Measurements from ENCODE around the gene CLDN20.
"Not testable (repeated sequence)": the region's sequence is repeated elsewhere in the genome, so short reads cannot be mapped to it uniquely, and the experiment has no call there.

Gene CLDN20

GRCh38 chr6:155228546-155229166, 35.2 kb upstream of the CLDN20 start:
- no peaks in the 10 kb centered on the region for H3K9me3 ChIP-seq (ENCODE audit: severe bottlenecking)
- DNase-seq = no peak
- no peak overlapping the region for H3K27ac ChIP-seq
- no peaks in the 10 kb centered on the region for H3K27me3 ChIP-seq (ENCODE audit: insufficient read depth, low read depth, severe bottlenecking)
- TF ChIP-seq CTCF (IDR thresholded peaks at IDR 0.05; ENCODE audit: low read depth, low read length) = no peak
- no peak overlapping the region for H3K4me3 ChIP-seq (ENCODE audit: low read depth, low read length)
- peaks cover 31% of the 10 kb centered on the region for H3K36me3 ChIP-seq

DNA sequence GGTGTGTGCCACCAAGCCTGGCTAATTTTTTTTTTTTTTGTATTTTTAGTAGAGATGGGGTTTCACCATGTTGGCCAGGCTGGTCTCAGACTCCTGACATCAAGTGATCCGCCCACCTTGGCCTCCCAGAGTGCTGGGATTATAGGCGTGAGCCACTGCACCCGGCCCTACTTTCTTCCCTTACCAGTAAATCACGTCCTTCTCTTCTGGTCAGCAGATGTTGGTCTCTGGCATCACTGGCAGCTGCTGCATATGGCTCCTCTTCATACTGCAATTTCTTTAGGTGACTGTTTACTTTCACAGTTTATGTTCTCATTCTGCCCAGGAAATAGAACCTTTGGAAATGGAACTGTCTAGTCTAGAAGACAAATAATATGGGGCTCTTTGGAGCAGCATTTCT, 32.8 kb upstream of the CLDN20 start:
- H3K4me3 ChIP-seq (ENCODE audit: low read depth, low read length); H3K27me3 ChIP-seq (ENCODE audit: insufficient read depth, low read depth, severe bottlenecking); H3K27ac ChIP-seq; DNase-seq; H3K9me3 ChIP-seq (ENCODE audit: severe bottlenecking): not testable (repeated sequence)
- peaks cover 21% of the 10 kb centered on the region for H3K36me3 ChIP-seq

- peaks cover 24% of the 10 kb centered on the region for H3K36me3 ChIP-seq
- no peak overlapping the region for H3K4me3 ChIP-seq (ENCODE audit: low read depth, low read length)
- no peaks in the 10 kb centered on the region for H3K27me3 ChIP-seq (ENCODE audit: insufficient read depth, low read depth, severe bottlenecking)
- TF ChIP-seq CTCF (IDR thresholded peaks at IDR 0.05; ENCODE audit: low read depth, low read length) = no peak
- H3K27ac ChIP-seq = no peak overlapping the region
- DNase-seq = no peak
- H3K9me3 ChIP-seq (ENCODE audit: severe bottlenecking) = peaks cover 6% of the 10 kb centered on the region
These were observed 31.0 kb upstream of the CLDN20 start for GRCh38 chr6:155232848-155233247.

DNA sequence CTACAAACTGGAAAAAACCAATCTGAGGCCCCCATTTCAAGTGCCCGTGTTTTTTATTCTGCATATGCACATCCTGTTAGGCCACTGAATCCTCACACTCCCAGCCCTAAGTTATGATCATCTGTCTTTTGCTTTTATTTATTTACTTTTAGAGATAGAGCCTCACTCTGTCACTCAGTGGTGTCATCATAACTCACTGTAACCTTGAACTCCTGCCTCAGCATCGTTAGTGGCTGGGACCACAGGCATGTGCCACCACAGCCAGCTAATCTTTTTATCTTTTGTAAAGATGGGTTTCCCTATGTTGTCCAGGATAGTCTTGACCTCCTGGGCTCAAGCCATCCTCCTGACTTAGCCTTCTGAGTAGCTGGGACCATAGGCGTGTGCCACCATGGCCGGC, 29.6 kb upstream of the CLDN20 start:
- H3K36me3 ChIP-seq = peaks cover 30% of the 10 kb centered on the region
- TF ChIP-seq CTCF (IDR thresholded peaks at IDR 0.05; ENCODE audit: low read depth, low read length) = no peak
- H3K27ac ChIP-seq = no peak overlapping the region
- DNase-seq = no peak
- no peaks in the 10 kb centered on the region for H3K27me3 ChIP-seq (ENCODE audit: insufficient read depth, low read depth, severe bottlenecking)
- peaks cover 6% of the 10 kb centered on the region for H3K9me3 ChIP-seq (ENCODE audit: severe bottlenecking)
- H3K4me3 ChIP-seq (ENCODE audit: low read depth, low read length) = no peak overlapping the region

DNA sequence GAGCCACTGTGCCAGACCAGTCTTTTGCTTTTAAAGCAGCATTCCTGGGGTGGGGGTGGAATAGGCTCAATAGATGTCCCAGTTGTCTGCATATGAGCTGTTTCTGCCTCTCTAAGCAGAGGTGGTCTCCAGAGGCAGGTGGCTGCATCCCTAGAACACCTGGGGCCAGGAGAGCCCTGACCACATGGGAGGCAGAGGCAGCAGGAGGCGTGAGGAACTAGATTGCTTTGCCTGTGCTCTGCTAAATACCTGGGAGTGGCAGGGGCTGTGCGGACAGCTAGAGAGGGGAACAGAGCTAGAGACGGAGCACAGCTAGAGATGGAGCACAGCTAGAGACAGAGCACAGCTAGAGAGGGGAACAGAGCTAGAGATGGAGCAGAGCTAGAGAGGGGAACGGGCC, 29.1 kb upstream of the CLDN20 start:
- no peaks in the 10 kb centered on the region for H3K27me3 ChIP-seq (ENCODE audit: insufficient read depth, low read depth, severe bottlenecking)
- H3K36me3 ChIP-seq = peaks cover 26% of the 10 kb centered on the region
- no peak for DNase-seq
- H3K27ac ChIP-seq = no peak overlapping the region
- no peak for TF ChIP-seq CTCF (IDR thresholded peaks at IDR 0.05; ENCODE audit: low read depth, low read length)
- H3K4me3 ChIP-seq (ENCODE audit: low read depth, low read length) = no peak overlapping the region
- H3K9me3 ChIP-seq (ENCODE audit: severe bottlenecking) = peaks cover 6% of the 10 kb centered on the region

DNA sequence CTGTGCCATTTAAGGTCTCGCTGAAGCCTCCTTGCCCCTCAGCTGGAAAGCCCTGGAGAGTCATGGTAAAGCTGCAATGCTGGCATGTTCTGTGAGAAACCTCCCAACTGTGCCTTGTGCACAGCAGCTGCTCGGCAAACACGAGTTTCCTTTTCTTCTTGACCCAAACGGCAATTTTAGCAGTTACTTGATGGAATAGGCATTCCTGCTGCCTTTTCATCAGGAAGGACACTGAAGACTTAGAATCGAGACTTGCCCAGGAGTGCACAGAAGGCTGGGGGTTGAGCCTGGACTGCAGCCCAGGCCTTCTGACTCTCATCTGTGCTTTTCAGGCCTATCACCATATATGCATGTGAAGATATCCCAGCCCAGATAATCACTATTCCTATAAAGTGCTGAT, 28.7 kb upstream of the CLDN20 start:
- Histone ChIP-seq H3K9me3 (ENCODE audit: severe bottlenecking) (peaks cover 6% of the 10 kb centered on the region), H3K36me3 (peaks cover 27% of the 10 kb centered on the region), H3K27me3 (ENCODE audit: insufficient read depth, low read depth, severe bottlenecking) (no peaks in the 10 kb centered on the region), H3K4me3 (ENCODE audit: low read depth, low read length) (no peak overlapping the region), H3K27ac (no peak overlapping the region)
- DNase-seq = no peak
- no peak for TF ChIP-seq CTCF (IDR thresholded peaks at IDR 0.05; ENCODE audit: low read depth, low read length)
